PC-9 (cell line): Measurements from ENCODE around the gene ITFG1. TPM values are rescaled to one million over a fixed set of nuclear protein-coding genes. Genes with fewer than 3 reads are reported as not detected.
"Not testable (repeated sequence)": the region's sequence is repeated elsewhere in the genome, so short reads cannot be mapped to it uniquely, and the experiment has no call there.

Source experiments
- BruUV-seq: library from RNA; stranded (reverse); fragments of 400-500 nt; replicated peaks from 2 replicates; lab custom pipeline; 2021; lab: Mats Ljungman, UMichigan
- CTCF ChIA-PET: fragments of 300-600 bp; sonication (Branson Sonifier 250); formaldehyde crosslinking; loops from one replicate; lab custom pipeline; 2022; ENCODE audit warnings: antibody characterized with exemption; lab: Charles Lee
- POLR2A ChIA-PET: fragments of 300-600 bp; sonication (Branson Sonifier 250); formaldehyde crosslinking; loops from one replicate; lab custom pipeline; 2022; ENCODE audit warnings: antibody characterized with exemption; ENCODE audit not compliant: unreplicated experiment; lab: Charles Lee
- DNase-seq, 2 experiments: peaks; one replicate each; pipeline versions ENCODE4 v3.0.0 to v3.0.0-alpha.2; 2015 to 2022; ENCODE audit warnings: mixed read lengths in 1 of 2
- H2AFZ ChIP-seq: fragments of 200-600 bp; sonication (generic); 2 replicates; pipeline ENCODE4 v1.8.1; 2017; ENCODE audit warnings: antibody characterized with exemption
- H3F3A ChIP-seq: fragments of 200-600 bp; sonication (generic); 2 replicates; pipeline ENCODE4 v1.8.1; 2017; ENCODE audit warnings: antibody characterized with exemption, mild to moderate bottlenecking, low read depth; ENCODE audit not compliant: insufficient read depth
- H3K27ac ChIP-seq: fragments of 200-600 bp; sonication (generic); 2 replicates; pipeline ENCODE4 v1.6.1; 2016; ENCODE audit warnings: mixed run types
- H3K27me3 ChIP-seq: fragments of 200-600 bp; sonication (generic); 2 replicates; pipeline ENCODE4 v1.6.1; 2016; ENCODE audit warnings: low read depth, mixed run types; ENCODE audit not compliant: insufficient read depth
- H3K36me3 ChIP-seq: fragments of 200-600 bp; sonication (generic); 2 replicates; pipeline ENCODE4 v1.6.1; 2016; ENCODE audit warnings: low read depth, mixed run types
- H3K4me1 ChIP-seq: fragments of 200-600 bp; sonication (generic); replicated peaks from 2 replicates; pipeline ENCODE4 v1.6.1; 2016; ENCODE audit warnings: mixed run types; ENCODE audit not compliant: insufficient read depth
- H3K4me2 ChIP-seq: fragments of 200-600 bp; sonication (generic); 2 replicates; pipeline ENCODE4 v1.6.1; 2017; ENCODE audit warnings: mixed run types
- H3K4me3 ChIP-seq: fragments of 200-600 bp; sonication (generic); 2 replicates; pipeline ENCODE4 v1.6.1; 2016; ENCODE audit warnings: mixed run types
- H3K79me2 ChIP-seq: fragments of 200-600 bp; sonication (generic); 2 replicates; pipeline ENCODE4 v1.6.1; 2017; ENCODE audit warnings: low read depth, mixed run types
- H3K9me2 ChIP-seq: fragments of 200-600 bp; sonication (generic); 2 replicates; pipeline ENCODE4 v1.8.1; 2017; ENCODE audit warnings: mild to moderate bottlenecking; ENCODE audit not compliant: insufficient read depth
- H3K9me3 ChIP-seq: fragments of 200-600 bp; sonication (generic); 2 replicates; pipeline ENCODE4 v1.8.1; 2016; ENCODE audit warnings: low read depth; ENCODE audit not compliant: insufficient read depth
- H4K20me1 ChIP-seq: fragments of 200-600 bp; sonication (generic); 2 replicates; pipeline ENCODE4 v1.8.1; 2017; ENCODE audit not compliant: insufficient read depth
- EZH2 ChIP-seq: fragments of 200-600 bp; sonication (generic); IDR thresholded peaks from 2 replicates; pipeline ENCODE4 v1.8.0; 2017; ENCODE audit warnings: antibody characterized with exemption, low read depth
- intact Hi-C: fragments of 100-400 bp; cut with micrococcal nuclease; formaldehyde crosslinking; loops from one replicate; pipeline ENCODE4 v1.10.0; 2022; ENCODE audit not compliant: unreplicated experiment
- total RNA-seq: library from RNA; stranded (reverse); gene quantifications from 2 replicates; pipeline ENCODE4 v1.2.3, GENCODE V29; 2021
- TF ChIP-seq, protein P1 (sequence below): fragments of 200-600 bp; sonication (generic); conservative IDR thresholded peaks from 2 replicates; pipeline ENCODE4 v1.6.1; 2017; ENCODE audit warnings: mixed run types, antibody characterized with exemption, mild to moderate bottlenecking, moderate library complexity

ITFG1 gene
- total RNA-seq, 1 experiment from 2014 or later: 33.0 TPM

DNA sequence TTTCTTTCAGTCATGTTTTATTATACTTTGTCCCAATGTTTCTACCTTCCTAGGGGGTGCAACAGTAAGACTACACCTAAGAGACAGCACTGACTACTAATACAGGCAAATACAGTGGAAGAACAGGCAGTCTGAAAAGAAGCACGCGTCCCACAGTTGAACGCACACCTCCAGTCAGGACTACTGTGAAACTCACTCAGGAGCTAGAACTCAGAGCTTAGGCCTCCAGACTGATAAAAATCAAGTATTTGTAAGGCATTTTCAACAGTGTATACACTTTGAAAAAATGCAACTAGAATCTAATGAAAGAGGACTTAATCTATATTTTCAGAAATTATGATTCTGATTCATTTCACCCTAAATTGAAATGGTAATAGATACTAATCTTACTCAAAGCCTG is 14.4 kb downstream of the ITFG1 start:
- Histone ChIP-seq H2AFZ (no peak overlapping the region), H3K27ac (no peak overlapping the region), H3K79me2 (no peaks in the 10 kb centered on the region), H3K9me2 (no peaks in the 10 kb centered on the region), H3K9me3 (no peaks in the 10 kb centered on the region), H3F3A (no peaks in the 10 kb centered on the region), H3K27me3 (no peaks in the 10 kb centered on the region), H3K36me3 (peaks cover 6% of the 10 kb centered on the region; the same call in 1 of the 2 replicates), H3K4me3 (no peak overlapping the region), H4K20me1 (no peaks in the 10 kb centered on the region; the same call in 1 of the 2 replicates), H3K4me1 (no peaks in the 10 kb centered on the region), H3K4me2 (no peak overlapping the region)
- TF ChIP-seq, protein P1, sequence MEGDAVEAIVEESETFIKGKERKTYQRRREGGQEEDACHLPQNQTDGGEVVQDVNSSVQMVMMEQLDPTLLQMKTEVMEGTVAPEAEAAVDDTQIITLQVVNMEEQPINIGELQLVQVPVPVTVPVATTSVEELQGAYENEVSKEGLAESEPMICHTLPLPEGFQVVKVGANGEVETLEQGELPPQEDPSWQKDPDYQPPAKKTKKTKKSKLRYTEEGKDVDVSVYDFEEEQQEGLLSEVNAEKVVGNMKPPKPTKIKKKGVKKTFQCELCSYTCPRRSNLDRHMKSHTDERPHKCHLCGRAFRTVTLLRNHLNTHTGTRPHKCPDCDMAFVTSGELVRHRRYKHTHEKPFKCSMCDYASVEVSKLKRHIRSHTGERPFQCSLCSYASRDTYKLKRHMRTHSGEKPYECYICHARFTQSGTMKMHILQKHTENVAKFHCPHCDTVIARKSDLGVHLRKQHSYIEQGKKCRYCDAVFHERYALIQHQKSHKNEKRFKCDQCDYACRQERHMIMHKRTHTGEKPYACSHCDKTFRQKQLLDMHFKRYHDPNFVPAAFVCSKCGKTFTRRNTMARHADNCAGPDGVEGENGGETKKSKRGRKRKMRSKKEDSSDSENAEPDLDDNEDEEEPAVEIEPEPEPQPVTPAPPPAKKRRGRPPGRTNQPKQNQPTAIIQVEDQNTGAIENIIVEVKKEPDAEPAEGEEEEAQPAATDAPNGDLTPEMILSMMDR: no peak
- TF ChIP-seq EZH2: no peak
- ChIA-PET CTCF (no interaction called here), POLR2A (no interaction called here)
- BruUV-seq: no TSS peak
- DNase-seq: no peak
- intact Hi-C loops: no loop called here

DNA sequence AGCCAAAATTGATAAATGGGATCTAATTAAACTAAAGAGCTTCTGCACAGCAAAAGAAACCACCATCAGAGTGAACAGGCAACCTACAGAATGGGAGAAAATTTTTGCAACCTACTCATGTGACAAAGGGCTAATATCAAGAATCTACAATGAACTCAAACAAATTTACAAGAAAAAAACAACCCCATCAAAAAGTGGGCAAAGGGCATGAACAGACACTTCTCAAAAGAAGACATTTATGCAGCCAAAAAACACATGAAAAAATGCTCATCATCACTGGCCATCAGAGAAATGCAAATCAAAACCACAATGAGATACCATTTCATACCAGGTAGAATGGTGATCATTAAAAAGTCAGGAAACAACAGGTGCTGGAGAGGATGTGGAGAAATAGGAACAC is 18.0 kb downstream of the ITFG1 start:
- H2AFZ ChIP-seq, H3K9me3 ChIP-seq, BruUV-seq, H3K36me3 ChIP-seq, H3K4me3 ChIP-seq, intact Hi-C loops, CTCF ChIA-PET, H3K4me1 ChIP-seq, H3K79me2 ChIP-seq, H3K4me2 ChIP-seq, DNase-seq, POLR2A ChIA-PET, H3F3A ChIP-seq, H3K9me2 ChIP-seq, H3K27ac ChIP-seq, H4K20me1 ChIP-seq, H3K27me3 ChIP-seq: not testable (repeated sequence)

DNA sequence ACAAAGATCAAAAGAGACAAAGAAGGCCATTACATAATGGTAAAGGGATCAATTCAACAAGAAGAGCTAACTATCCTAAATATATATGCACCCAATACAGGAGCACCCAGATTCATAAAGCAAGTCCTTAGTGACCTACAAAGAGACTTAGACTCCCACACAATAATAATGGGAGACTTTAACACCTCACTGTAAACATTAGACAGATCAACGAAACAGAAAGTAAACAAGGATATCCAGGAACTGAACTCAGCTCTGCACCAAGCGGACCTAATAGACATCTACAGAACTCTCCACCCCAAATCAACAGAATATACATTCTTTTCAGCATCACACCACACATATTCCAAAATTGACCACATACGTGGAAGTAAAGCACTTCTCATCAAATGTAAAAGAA is 20.8 kb downstream of the ITFG1 start:
- DNase-seq, BruUV-seq, H3K36me3 ChIP-seq, H3K4me1 ChIP-seq, H3K79me2 ChIP-seq, H3K27me3 ChIP-seq, POLR2A ChIA-PET, H4K20me1 ChIP-seq, H3K4me2 ChIP-seq, H3K27ac ChIP-seq, H3K9me3 ChIP-seq, H3K4me3 ChIP-seq, H2AFZ ChIP-seq, H3F3A ChIP-seq, H3K9me2 ChIP-seq, CTCF ChIA-PET, intact Hi-C loops: not testable (repeated sequence)

DNA sequence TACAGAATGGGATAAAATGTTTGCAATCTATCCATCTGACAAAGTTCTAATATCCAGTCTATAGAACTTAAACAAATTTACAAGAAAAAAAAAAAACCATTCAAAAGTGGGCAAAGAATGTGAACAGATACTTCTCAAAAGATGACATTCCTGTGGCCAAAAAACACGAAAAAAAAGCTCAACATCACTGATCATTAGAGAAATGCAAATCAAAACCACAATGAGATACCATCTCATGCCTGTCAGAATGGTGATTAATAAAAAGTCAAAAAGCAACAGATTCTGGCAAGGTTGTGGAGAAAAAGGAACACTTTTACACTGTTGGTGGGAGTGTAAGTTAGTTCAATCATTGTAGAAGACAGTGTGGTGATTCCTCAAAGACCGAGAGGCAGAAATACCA is 26.6 kb downstream of the ITFG1 start:
- H4K20me1 ChIP-seq, H3K27me3 ChIP-seq, H3K4me2 ChIP-seq, POLR2A ChIA-PET, H3K27ac ChIP-seq, intact Hi-C loops, DNase-seq, H3K4me3 ChIP-seq, H3K36me3 ChIP-seq, H3K4me1 ChIP-seq, H3K9me3 ChIP-seq, H3K9me2 ChIP-seq, BruUV-seq, H3K79me2 ChIP-seq, H3F3A ChIP-seq, H2AFZ ChIP-seq, CTCF ChIA-PET: not testable (repeated sequence)
